NOMO-1 treated with dmso at 0.1 percent for 144 hours (cell line): ENCODE results near the gene MTR.
A peak's percentile ranks its signal among the peaks of the same experiment; 100 is the strongest.

Experiments
- DNase-seq: peaks from one replicate; lab custom pipeline; 2025; ENCODE audit not compliant: unreplicated experiment; lab: John Stamatoyannopoulos, UW

The MTR gene

GRCh38 chr1:236862219-236862591 is 67.1 kb downstream of the MTR start:
- no peak for DNase-seq

- no peak for DNase-seq
Observed at GRCh38 chr1:236862615-236863211, 67.6 kb downstream of the MTR start.

- DNase-seq: no peak
Observed at GRCh38 chr1:236864211-236864610, 69.1 kb downstream of the MTR start.

- no peak for DNase-seq
Observed at GRCh38 chr1:236864996-236865817, 70.1 kb downstream of the MTR start.

- no peak for DNase-seq
Observed at GRCh38 chr1:236865818-236866155, 70.7 kb downstream of the MTR start.

- peak; percentile 7 for DNase-seq
Observed at GRCh38 chr1:236868625-236869467, 73.8 kb downstream of the MTR start.

- DNase-seq: no peak
Observed at GRCh38 chr1:236869911-236870310, 74.8 kb downstream of the MTR start.

- peak; percentile 77 for DNase-seq
Observed at GRCh38 chr1:236870721-236871120, 75.6 kb downstream of the MTR start.

GRCh38 chr1:236872075-236872666 is 77.1 kb downstream of the MTR start:
- no peak for DNase-seq

GRCh38 chr1:236875975-236876374 is 80.9 kb downstream of the MTR start:
- DNase-seq: no peak

GRCh38 chr1:236877661-236878060 is 82.6 kb downstream of the MTR start:
- no peak for DNase-seq

- DNase-seq: no peak
Observed at GRCh38 chr1:236880209-236880608, 85.1 kb downstream of the MTR start.

GRCh38 chr1:236882678-236883077 is 87.6 kb downstream of the MTR start:
- no peak for DNase-seq

GRCh38 chr1:236886199-236886598 is 91.1 kb downstream of the MTR start:
- DNase-seq: no peak

- DNase-seq: no peak
Observed at GRCh38 chr1:236887081-236887480, 92.0 kb downstream of the MTR start.

GRCh38 chr1:236888126-236888525 is 93.0 kb downstream of the MTR start:
- DNase-seq: no peak

GRCh38 chr1:236888903-236889302 is 93.8 kb downstream of the MTR start:
- no peak for DNase-seq

GRCh38 chr1:236890152-236891056 is 95.3 kb downstream of the MTR start:
- no peak for DNase-seq

GRCh38 chr1:236893626-236894545 is 98.8 kb downstream of the MTR start:
- DNase-seq: no peak
